Liver (tissue), 3 donors: ENCODE results near the gene GPHN.

Source experiments
- CTCF ChIP-seq: fragments of 150-350 bp; IDR thresholded peaks from 2 replicates; pipeline ENCODE4 v1.5.1; 2017; ENCODE audit warnings: improper control_type of control experiment, low read depth, low read length; ENCODE audit not compliant: missing input control
- TAF1 ChIP-seq: conservative IDR thresholded peaks from 2 replicates; pipeline ENCODE4 v1.6.1; 2016; ENCODE audit warnings: antibody characterized with exemption, mild to moderate bottlenecking
- ZBTB33 ChIP-seq: IDR thresholded peaks from 2 replicates; pipeline ENCODE4 v1.6.1; 2016; ENCODE audit warnings: antibody characterized with exemption
- TF ChIP-seq, protein P1 (sequence below): IDR thresholded peaks from 2 replicates; pipeline ENCODE4 v1.6.1; 2016; ENCODE audit warnings: antibody characterized with exemption, mild to moderate bottlenecking
- donor health status: healthy.
- donor health status: healthy.

DNA sequence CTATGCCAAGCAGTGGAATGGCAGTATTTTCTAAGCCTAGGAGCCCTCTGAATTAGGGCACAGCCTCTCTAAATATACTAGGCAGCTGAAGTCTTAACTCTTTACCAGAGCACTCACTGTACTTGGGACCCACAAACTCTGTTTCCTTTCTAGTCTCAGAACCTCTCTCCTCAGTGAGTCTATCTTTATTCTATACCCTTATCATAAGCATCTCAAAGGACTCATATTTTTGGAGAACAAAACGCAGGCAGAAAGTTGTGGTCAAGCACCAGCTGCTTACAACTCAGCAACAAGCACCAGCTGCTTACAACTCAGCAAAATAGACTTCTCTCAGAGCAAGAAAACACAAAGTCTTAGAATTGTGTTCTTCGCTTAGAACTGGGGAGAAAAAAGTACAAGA, 20.8 kb upstream of the GPHN start:
- TF ChIP-seq ZBTB33 (no peak), CTCF (no peak), TAF1 (no peak)
- TF ChIP-seq, protein P1, sequence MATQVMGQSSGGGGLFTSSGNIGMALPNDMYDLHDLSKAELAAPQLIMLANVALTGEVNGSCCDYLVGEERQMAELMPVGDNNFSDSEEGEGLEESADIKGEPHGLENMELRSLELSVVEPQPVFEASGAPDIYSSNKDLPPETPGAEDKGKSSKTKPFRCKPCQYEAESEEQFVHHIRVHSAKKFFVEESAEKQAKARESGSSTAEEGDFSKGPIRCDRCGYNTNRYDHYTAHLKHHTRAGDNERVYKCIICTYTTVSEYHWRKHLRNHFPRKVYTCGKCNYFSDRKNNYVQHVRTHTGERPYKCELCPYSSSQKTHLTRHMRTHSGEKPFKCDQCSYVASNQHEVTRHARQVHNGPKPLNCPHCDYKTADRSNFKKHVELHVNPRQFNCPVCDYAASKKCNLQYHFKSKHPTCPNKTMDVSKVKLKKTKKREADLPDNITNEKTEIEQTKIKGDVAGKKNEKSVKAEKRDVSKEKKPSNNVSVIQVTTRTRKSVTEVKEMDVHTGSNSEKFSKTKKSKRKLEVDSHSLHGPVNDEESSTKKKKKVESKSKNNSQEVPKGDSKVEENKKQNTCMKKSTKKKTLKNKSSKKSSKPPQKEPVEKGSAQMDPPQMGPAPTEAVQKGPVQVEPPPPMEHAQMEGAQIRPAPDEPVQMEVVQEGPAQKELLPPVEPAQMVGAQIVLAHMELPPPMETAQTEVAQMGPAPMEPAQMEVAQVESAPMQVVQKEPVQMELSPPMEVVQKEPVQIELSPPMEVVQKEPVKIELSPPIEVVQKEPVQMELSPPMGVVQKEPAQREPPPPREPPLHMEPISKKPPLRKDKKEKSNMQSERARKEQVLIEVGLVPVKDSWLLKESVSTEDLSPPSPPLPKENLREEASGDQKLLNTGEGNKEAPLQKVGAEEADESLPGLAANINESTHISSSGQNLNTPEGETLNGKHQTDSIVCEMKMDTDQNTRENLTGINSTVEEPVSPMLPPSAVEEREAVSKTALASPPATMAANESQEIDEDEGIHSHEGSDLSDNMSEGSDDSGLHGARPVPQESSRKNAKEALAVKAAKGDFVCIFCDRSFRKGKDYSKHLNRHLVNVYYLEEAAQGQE = no peak
